Measurements from ENCODE around the gene PPP1R14C.

The PPP1R14C gene

GRCh38 chr6:150273457-150274309 is 130.8 kb downstream of the PPP1R14C start:
- no peak for DNase-seq

GRCh38 chr6:150275489-150275888 is 132.6 kb downstream of the PPP1R14C start:
- no peak for DNase-seq

DNA sequence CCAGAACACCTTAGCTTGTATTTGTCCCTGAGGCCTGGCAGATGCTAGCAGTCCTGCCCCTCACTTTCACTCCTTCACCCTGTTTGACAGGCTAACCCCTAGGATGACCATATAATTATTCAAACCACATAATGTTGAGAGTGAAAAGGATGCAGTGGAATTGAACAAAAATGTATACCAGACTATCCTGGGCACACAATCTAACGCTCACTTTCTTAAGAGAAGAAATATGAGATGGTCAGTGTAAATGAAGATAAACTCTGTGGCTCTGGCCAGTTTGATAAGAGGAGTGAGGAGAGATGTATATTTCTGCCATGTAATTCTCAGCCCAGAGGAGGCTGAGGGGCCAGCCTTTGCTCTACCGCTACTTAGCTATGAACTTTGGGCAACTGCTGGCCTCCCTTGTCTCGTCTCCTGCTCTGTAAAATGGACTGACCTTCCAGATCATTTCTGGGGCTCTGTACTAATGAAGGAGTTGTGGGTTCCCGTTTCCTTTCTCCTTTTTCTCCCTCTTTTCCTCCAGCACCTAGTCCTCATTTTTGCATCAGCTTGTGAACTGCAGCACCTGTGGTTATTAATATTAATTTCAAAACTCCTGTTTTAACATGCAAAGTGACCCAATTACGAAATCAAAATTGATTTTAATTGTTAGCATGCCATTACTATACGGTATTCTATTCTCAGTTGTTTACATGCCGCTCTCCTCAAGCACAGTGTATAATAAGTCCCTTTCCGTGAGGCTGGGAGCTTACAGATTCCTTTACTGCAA is 133.5 kb downstream of the PPP1R14C start:
- DNase-seq, result no peak

DNA sequence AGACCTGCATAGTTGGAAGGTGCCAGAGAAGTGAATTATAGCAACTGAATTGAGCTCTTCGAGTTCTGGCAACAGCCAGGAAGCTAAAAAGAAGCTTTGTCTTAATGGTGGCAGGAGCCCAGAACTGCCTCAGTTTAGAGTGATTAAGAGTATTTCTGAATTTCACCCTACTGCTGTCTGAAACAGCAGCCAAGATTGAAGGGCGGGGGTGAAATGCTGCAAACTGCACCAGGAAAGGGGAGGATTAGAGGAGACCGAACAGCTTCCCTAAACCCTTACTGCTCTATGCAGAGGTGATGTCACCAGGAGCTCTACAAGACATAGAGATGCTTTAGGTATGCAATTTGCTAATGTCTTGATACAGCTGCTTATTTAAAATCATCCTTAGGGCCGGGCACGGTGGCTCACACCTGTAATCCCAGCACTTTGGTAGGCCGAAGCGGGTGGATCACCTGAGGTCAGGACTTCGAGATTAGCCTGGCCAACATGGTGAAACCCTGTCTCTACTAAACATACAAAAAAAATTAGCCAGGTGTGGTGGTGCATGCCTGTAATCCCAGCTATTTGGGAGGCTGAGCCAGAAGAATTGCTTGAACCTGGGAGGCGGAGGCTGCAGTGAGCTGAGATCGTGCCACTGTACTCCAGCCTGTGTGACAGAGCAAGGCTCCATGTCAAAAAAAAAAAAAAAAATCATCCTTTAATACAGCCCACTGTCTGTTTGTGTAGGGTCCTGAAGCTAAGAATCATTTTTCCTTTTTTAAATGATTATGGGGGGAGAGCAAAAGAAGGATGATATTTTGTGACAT is 134.3 kb downstream of the PPP1R14C start:
- DNase-seq, result no peak

DNA sequence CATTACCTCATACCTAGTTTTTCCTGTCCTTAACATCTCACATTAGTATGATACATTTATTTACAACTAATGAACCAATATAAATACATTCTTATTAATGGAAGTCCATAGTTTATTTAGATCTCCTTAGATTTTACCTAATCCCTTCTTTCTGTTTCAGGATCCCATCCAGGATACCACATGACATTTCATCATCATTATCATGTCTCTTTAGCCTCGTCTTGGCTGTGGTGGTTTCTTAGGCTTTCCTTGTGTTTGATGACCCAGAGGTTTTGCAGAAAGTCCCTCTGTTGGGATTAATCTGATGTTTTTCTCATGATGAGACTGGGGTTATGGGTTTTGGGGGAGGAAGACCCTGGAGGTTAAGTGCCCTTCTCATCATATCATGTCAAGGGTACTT is 136.7 kb downstream of the PPP1R14C start:
- DNase-seq, result no peak

- no peak for DNase-seq
Observed at GRCh38 chr6:150280703-150281102, 137.9 kb downstream of the PPP1R14C start.

DNA sequence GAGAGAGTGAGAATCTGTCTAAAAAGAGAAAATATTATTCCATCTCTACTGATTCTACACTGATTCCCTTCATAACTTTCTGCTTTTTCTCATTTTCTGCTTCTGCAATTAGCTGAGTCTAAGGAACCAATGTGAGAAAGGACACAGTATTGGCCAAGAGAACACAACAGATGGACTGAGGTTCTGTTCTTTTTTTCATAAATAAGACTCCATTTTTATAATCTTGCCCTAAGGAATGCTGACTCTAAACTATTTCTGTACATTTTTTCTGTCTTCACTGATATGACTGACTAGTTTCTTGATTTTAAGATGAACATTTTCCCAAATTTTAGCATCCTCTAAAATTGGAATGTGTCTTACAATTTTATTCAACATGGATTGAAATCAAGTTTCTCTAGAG is 138.9 kb downstream of the PPP1R14C start:
- DNase-seq, result no peak

DNA sequence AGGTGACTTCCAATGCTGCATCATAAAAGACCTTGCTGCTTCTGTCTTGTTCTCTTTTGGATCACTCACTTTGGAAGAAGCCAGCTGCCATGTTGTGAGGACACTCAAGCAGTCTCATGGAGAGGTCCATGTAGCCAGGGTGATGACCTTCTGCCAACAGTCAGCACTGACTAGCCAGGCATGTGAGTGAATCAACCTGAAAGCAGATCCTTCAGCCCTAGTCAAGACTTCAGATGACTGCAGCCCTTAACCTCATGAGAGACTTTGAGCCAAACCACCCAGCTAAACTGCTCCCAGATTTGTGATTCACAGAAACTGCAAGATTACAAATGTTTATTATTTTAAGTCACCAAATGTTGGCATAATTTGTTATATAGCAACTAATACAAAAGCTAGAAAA is 140.0 kb downstream of the PPP1R14C start:
- no peak for DNase-seq

GRCh38 chr6:150286460-150286859 is 143.6 kb downstream of the PPP1R14C start:
- DNase-seq, result no peak

DNA sequence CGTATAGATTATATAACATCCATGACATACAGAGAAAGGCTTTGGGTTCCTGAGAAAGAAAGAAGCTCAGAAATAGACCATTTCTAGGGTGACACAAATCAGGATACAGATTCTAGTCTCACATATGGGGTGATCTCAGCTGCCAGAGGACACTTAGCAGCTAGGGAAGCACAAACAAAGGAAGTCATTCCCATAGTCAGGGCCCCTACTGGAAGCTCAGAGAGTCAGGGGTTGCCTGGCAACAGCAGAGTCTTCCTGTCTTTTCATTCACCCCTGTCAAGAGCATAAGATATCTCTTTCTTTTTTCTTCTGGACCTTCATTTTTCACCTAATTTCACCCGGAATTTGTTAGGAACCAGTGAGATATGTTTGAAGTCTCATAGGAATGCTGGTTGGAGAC is 144.1 kb downstream of the PPP1R14C start:
- DNase-seq, result no peak

DNA sequence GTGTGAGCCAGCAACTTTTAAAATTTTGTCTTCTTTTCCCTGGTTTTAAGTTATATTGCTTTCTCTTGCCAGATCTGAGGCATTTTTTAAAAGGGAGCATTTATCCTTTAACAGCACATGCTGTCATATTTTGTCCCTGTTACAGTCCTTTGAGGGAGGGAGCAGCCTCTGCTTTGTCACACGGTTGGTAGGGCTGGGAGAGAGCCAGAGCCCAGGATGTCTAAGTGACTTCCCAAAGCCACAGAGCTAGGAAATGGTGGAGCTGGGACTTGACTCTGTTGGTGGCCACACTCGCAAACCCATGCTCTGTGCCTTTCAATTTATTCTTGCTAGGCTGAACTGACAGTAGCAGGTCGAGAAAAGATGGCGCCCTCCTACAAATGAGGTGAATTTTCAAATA is 145.6 kb downstream of the PPP1R14C start:
- DNase-seq, result no peak

DNA sequence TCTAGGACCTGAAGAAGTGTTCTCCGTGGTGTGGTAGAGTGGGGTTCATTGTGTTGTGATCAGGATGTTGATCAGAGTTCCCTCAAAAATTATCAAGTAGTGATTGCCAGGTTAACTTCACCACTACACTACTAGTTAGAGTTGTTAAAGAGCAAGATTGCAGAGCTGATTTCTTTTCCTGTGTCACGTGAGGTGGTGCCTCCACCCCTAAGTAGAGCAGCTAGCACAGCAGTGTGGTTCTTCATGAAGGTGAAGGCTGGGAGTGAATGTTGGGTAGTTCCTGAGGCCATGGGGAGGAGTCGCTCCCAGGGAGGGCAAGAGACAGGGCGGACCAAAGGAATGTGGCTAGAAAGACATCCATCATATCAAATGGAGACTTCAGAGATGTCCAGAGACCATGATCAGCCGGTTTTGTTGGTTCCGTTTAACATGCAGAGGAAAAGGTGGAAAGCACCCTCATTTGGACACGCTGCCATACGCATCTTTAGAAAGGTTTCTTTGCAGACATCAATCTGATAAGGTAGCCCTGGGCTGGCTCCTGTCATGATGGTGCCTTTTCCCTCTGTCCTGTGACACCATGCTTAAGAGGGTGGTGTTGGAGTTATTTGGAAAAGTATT is 146.7 kb downstream of the PPP1R14C start:
- DNase-seq, result no peak

DNA sequence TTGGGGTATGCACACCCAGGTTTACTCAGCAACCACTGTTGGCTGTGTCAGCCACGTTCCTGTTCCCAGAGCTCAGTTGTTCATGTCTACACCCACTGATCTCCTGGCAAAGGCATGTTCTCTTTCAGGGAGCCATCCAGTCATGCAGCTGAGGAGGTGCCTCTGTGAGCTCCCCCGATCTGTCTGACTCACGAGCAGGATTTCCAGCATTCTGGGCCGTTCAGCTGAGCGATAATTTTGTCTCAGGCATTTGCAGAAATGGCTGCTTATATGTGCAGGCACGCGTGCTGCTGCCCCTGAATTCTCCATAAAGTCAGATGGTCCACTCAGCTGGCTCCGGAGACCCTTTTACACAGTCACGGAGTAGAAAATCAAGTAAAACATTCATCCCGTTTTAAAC is 147.6 kb downstream of the PPP1R14C start:
- DNase-seq, result no peak

- DNase-seq, result no peak
Observed at GRCh38 chr6:150291968-150292710, 149.3 kb downstream of the PPP1R14C start.

GRCh38 chr6:150293019-150293418 is 150.2 kb downstream of the PPP1R14C start:
- no peak for DNase-seq

DNA sequence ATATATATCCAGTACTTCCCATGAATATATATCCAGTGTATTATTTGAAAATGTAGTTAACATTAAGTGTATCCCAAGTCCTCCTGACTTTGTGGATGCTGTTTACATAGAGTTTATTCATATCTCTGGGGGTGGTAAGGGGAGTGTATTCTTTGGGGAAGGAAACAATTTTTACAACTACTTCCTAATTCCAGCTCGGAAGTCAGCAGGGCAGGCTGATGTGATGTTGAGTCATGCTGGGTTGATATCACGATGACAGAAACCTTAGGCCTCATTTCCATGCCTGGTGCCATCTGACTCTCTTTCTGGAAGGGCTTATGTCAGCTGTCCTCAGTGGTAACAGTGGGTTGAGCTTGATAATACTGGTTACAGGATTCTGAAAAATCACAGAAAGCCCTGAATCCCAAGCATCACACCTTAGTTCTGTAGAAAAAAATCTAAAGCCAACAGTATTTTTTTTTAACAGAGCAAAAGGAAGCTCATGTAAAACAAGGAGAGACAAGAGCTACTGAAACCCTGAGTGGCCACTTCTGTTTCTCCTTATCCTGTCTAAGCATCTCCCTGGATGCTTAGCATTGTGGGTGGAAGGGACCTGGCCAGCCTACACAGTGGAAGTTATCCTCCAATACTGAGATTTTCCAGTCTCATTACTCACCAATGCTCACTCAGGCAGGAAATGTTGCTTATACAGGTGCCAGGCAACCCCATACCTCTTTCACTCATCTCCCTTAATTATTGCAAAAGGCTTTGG is 150.8 kb downstream of the PPP1R14C start:
- no peak for DNase-seq

DNA sequence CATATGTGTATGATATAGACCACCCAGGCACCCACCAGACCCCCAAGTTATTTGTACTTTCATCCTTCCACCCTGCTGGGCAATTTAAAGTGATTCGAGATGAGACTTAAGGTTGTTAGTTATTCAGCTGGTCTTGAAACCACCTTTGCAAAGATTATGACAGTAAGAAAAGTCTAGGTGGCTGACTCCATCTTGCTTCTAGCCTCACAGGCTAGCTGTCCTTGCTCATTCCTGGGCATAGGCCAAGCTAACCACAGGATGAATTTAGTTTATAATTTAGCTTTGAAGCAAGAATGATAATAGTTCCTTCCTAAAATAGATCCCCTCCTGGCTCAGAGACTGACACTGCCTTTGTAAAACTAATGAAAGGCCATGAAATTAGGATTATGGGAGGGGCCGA is 154.0 kb downstream of the PPP1R14C start:
- DNase-seq, result no peak

- DNase-seq, result no peak
Observed at GRCh38 chr6:150297327-150298029, 154.6 kb downstream of the PPP1R14C start.

GRCh38 chr6:150298030-150298380 is 155.2 kb downstream of the PPP1R14C start:
- no peak for DNase-seq

DNA sequence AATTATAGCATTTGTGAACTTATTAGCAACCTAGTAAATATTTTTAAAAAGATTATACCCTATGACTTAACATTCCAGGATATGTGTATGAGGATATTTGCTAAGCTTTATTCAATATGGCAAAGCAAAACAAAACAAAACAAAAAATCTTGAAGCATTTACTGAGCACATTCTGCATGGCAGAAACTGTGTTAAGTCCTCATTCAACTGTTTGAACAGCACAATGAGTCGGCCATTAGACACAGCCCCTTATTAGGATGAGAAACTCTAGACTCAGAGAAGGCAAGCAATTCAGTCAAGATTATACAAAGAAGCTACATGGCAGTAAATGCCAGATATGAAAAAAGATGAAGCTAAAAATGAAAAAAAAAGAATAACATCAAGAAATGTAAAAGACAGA is 155.8 kb downstream of the PPP1R14C start:
- no peak for DNase-seq
